ENCODE results near the gene HSPA5. TPM values are rescaled to one million over a fixed set of nuclear protein-coding genes. Genes with fewer than 3 reads are reported as not detected.

The HSPA5 gene
- 462 to 516 TPM (median 479 TPM) in 5 replicates for total RNA-seq (2022; extraction: Qiagen RNA extraction; ENCODE audit: low read depth)

DNA sequence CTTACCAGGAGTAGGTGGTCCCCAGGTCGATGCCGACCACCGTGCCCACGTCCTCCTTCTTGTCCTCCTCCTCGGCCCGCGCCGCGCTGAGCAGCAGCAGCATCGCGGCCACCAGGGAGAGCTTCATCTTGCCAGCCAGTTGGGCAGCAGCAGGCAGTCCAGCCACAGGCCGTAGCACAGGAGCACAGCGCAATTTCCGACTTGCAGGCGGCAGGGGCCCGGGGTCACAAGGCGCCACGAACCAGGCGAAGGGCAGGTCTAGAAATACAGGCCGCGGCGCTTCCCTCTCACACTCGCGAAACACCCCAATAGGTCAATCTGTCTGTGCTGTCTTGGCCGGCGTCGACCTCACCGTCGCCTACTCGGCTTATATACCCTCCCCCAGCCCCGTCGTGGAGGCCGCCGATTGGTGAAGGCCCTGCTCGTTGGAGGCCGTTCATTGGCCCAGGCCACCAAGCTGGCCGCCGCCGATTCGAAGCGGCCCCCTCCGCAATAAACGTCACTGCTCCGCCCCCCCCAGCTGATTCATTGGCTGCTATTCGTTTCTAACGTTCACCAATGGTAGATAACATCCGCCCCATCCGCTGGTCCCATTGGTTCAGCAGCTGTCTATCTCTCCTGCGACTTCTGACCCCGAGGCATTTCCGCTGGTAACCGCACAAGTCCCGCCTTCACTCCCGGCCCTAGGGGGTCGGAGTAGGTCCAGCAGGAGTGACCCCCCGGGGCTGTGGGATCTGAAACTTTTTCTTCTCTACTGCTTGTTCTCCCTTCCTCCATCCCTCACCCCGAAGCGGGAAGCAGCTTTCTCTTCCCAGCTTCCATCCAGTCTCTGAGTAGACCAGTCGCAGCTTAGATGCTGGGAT lies at the start of gene HSPA5:
Gene HSPA5, minus strand, starts transcription at position 344 of the 863 bp plus-strand sequence. Its CDS starts 217 bp downstream, at position 127.

DNA sequence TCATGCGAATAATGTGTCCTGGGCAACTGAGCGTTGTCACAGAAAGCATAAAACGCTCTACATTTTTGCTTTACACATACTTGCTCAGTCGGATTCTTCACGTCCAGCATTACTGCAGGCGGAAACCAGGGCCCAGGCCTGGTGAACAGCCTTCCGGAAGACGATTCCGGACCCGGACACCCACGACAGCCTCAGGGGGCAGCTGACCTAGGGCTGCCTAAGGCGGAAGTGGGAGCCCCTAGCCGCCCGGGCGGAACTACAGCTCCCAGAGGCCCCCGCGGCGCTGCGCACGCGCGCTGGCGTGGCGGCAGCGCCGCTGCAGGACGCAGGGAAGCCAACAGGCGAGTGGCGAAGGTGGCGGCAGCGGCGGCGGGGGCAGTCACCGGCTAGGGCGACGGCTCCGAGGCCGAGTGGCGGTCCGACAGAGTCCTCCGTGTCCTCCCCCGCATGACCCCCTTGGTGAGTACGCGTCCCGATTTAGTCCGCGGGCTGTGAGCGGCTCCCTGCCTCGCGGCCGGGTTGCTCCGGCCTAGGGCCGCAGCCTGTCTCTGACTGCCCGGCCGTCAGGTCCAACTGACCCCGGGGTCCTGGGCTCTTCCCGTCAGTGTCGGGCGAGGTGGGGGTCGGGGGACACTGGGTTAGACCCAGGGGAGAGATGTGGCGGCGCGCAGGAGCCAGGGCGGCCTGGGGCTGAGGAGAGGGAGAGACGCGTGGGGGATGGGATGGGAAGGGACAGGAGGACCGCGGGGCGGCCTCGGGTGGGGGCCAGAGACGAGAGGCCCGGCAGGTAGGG lies 20.6 kb upstream of the HSPA5 start, which contains the start of gene GAPVD1:
Gene GAPVD1, plus strand, starts transcription at position 326 of the 793 bp plus-strand sequence. CDS start 37,096 bp downstream, outside the sequence.

DNA sequence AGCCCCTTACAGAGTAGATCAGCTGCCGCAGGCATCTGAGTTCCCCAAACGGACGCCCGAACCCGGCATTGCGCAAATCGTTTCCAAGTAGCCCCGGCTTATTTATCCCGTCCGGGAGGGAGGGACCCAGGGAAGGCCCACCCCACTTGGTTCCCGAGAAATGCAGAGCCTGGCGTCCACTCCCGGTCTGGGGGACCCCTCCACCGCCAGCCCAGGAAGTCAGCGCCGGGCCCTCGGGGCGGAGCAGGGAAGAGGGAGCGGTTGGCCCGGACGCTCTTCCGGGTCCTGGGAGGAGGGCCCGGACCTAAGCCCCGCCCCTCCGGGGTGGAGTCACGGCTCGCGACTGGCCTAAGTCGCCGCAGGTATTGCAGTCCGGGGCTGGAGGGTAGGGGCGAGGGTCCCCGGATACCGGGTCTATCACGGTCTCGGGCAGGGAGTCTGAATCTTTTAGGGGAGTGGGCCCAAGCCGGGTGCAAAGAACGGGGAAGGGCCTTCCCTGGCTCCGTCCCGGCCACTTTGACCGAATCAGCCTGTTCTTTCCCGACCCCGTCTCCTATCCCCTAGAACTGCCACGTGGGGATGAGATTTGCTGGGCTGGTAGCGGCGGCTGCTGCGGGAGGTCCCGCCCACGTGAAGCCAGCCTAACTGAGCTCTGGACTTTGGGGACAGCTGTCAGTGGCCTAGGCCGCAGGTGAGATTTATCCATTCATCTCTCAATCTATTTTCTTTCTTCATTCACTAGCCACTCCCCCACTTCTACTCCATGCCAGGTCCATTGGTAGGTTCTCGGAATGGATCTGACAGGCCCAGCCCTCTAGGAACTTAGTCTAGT lies 40.7 kb downstream of the HSPA5 start, which contains the start of gene RABEPK:
Gene RABEPK, plus strand, starts transcription at position 327 of the 832 bp plus-strand sequence. CDS start 2,472 bp downstream, outside the sequence.

DNA sequence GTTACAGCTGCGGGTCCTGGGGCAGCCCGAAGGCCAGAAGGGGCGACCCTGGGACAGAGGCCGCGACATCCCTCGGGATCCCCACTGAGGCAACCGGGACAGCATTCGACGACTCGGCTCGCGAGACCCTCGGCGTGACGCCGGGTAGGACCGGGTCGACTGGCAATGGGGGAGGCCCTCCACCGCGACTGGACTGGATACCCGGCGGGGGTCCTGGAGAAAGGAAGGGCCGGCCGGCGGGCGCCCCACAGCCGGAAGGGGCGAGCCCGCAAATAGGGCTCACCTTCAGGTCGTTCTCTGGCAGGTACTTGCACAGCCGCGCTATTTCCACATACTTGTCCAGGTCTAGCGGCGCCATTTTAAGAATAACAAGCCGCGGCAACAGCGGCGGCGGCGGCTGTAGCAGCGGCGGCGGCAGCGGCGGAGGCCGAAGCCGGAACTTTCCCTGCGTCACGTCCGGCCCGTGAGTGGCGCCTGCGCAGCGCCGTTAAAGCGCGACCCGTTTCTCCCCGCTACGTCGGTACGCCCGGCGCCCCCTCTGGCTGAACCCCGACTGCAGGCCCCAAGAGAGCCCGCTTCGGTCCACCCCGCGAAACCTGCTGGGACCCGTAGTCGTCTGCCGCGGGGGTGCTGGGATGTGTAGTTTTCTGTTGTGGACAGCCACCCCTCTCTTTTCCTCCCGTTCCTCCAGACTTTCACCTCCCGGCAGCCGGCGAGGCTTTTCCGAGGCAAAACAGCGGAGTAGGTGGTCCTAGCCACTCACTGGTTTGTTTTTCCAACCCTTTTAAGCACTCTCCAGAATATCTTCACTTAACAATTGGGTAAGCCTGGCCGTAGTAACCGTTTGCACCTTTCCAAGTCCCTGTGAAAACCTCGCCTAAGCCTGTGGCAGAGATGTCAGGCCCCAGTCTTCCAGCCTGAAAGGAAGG lies 51.5 kb downstream of the HSPA5 start, which contains the start of gene PPP6C:
Gene PPP6C, minus strand, starts transcription at position 443 of the 929 bp plus-strand sequence. Its CDS starts 85 bp downstream, at position 358.

Other genes starting within 250 kb of the HSPA5 start
- 1.0 to 2.2 TPM (median 1.9 TPM) in 5 replicates for gene SCAI, start 97.8 kb downstream of the HSPA5 start, total RNA-seq (2022; extraction: Qiagen RNA extraction; ENCODE audit: low read depth)
- 25.9 to 30.7 TPM (median 27.3 TPM) in 5 replicates for gene PPP6C, start 51.5 kb downstream of the HSPA5 start, total RNA-seq (2022; extraction: Qiagen RNA extraction; ENCODE audit: low read depth)
- 35.9 to 47.2 TPM (median 47.1 TPM) in 5 replicates for gene RABEPK, start 40.8 kb downstream of the HSPA5 start, total RNA-seq (2022; extraction: Qiagen RNA extraction; ENCODE audit: low read depth)
- gene GAPVD1, start 20.5 kb upstream of the HSPA5 start, total RNA-seq (2022; extraction: Qiagen RNA extraction; ENCODE audit: low read depth) = 14.1 to 20.8 TPM (median 17.0 TPM) in 5 replicates

All from A549 treated with CpdA at 1 μM for 4 hours (cell line).